OCI-LY3 (cell line): ENCODE data around the gene SBNO2.

Experiments used
- H2AFZ ChIP-seq: fragments of 200-600, 300-600 bp; shearing (Covaris generic); 2 replicates; pipeline ENCODE4 v1.6.0; 2014; ENCODE audit warnings: antibody characterized with exemption, low read depth, low read length
- H3K27ac ChIP-seq: fragments of 200-600, 300-600 bp; sonication (generic); 2 replicates; pipeline ENCODE4 v1.5.1; 2014; ENCODE audit warnings: mild to moderate bottlenecking, low read length, moderate library complexity, mixed read lengths
- H3K27me3 ChIP-seq: fragments of 200-600, 300-600 bp; sonication (generic); 2 replicates; pipeline ENCODE4 v1.6.1; 2014; ENCODE audit warnings: low read depth, low read length, mixed read lengths
- H3K36me3 ChIP-seq: fragments of 200-600, 300-600 bp; sonication (generic); replicated peaks from 2 replicates; pipeline ENCODE3; 2014; ENCODE audit warnings: low read depth, low read length, mixed read lengths
- H3K4me1 ChIP-seq: fragments of 300-600, 200-600 bp; sonication (generic); 2 replicates; pipeline ENCODE4 v1.6.1; 2014; ENCODE audit warnings: low read length, mixed read lengths
- H3K4me2 ChIP-seq: fragments of 200-600, 300-600 bp; sonication (generic); 2 replicates; pipeline ENCODE4 v1.6.1; 2014; ENCODE audit warnings: low read length, mixed read lengths
- H3K4me3 ChIP-seq: fragments of 300-600, 200-600 bp; sonication (generic); 2 replicates; pipeline ENCODE4 v1.5.1; 2014; ENCODE audit warnings: antibody characterized with exemption, mild to moderate bottlenecking, low read length, moderate library complexity
- H3K79me2 ChIP-seq: fragments of 300-600, 200-600 bp; shearing (Covaris generic); 2 replicates; pipeline ENCODE4 v1.6.1; 2014; ENCODE audit warnings: mild to moderate bottlenecking, low read length, mixed read lengths
- H3K9ac ChIP-seq: fragments of 300-600, 200-600 bp; shearing (Covaris generic); 2 replicates; pipeline ENCODE4 v1.6.0; 2014; ENCODE audit warnings: mild to moderate bottlenecking, low read length, moderate library complexity
- H3K9me3 ChIP-seq: fragments of 200-600, 300-600 bp; shearing (Covaris generic); 2 replicates; pipeline ENCODE4 v1.6.1; 2014; ENCODE audit warnings: low read length, mixed read lengths; ENCODE audit not compliant: insufficient read depth
- H4K20me1 ChIP-seq: fragments of 200-600, 300-600 bp; sonication (generic); 2 replicates; pipeline ENCODE4 v1.6.1; 2016; ENCODE audit warnings: low read length, mixed read lengths; ENCODE audit not compliant: insufficient read depth
- EZH2phosphoT487 ChIP-seq: fragments of 200-600 bp; shearing (Covaris generic); IDR thresholded peaks from 2 replicates; pipeline ENCODE4 v1.6.1; 2018; ENCODE audit warnings: antibody characterized with exemption, mixed run types, low read depth
- TF ChIP-seq, protein P1 (sequence below): fragments of 200-600, 300-600 bp; sonication (generic); IDR thresholded peaks from 2 replicates; pipeline ENCODE4 v1.5.1; 2014; ENCODE audit warnings: antibody characterized with exemption, low read length, low read depth

Gene SBNO2

DNA sequence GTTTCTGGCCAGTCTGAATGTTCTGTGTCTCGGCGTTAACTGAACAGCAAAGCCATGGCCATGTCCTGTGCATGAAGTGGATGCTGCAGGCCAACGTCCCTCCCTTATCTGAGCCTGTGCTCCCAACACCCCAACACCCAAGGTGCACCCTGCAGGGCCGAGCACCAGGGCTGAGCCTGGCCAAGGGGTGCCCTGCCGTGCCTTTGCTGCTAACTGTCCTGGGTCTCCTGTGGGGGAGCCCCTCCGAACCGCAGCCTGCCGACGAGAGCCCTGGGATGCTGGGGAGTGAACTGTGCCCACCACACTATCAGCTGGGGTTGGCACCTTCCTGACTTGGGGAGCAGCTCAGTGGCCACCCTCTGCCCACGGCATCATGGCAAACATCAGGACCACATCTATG lies 52.7 kb downstream of the SBNO2 start:
- Histone ChIP-seq H3K27ac (no peak overlapping the region), H3K4me1 (no peaks in the 10 kb centered on the region), H3K79me2 (no peaks in the 10 kb centered on the region), H3K36me3 (peaks cover 68% of the 10 kb centered on the region), H3K27me3 (no peaks in the 10 kb centered on the region), H3K4me2 (no peak overlapping the region), H3K4me3 (no peak overlapping the region), H4K20me1 (0 out of 2 replicates have a peak, but pooled peaks cover 7% of the 10 kb centered on the region), H3K9ac (no peak overlapping the region), H3K9me3 (no peaks in the 10 kb centered on the region), H2AFZ (no peak overlapping the region)
- no peak for TF ChIP-seq EZH2phosphoT487
- TF ChIP-seq, protein P1, sequence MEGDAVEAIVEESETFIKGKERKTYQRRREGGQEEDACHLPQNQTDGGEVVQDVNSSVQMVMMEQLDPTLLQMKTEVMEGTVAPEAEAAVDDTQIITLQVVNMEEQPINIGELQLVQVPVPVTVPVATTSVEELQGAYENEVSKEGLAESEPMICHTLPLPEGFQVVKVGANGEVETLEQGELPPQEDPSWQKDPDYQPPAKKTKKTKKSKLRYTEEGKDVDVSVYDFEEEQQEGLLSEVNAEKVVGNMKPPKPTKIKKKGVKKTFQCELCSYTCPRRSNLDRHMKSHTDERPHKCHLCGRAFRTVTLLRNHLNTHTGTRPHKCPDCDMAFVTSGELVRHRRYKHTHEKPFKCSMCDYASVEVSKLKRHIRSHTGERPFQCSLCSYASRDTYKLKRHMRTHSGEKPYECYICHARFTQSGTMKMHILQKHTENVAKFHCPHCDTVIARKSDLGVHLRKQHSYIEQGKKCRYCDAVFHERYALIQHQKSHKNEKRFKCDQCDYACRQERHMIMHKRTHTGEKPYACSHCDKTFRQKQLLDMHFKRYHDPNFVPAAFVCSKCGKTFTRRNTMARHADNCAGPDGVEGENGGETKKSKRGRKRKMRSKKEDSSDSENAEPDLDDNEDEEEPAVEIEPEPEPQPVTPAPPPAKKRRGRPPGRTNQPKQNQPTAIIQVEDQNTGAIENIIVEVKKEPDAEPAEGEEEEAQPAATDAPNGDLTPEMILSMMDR, result no peak

DNA sequence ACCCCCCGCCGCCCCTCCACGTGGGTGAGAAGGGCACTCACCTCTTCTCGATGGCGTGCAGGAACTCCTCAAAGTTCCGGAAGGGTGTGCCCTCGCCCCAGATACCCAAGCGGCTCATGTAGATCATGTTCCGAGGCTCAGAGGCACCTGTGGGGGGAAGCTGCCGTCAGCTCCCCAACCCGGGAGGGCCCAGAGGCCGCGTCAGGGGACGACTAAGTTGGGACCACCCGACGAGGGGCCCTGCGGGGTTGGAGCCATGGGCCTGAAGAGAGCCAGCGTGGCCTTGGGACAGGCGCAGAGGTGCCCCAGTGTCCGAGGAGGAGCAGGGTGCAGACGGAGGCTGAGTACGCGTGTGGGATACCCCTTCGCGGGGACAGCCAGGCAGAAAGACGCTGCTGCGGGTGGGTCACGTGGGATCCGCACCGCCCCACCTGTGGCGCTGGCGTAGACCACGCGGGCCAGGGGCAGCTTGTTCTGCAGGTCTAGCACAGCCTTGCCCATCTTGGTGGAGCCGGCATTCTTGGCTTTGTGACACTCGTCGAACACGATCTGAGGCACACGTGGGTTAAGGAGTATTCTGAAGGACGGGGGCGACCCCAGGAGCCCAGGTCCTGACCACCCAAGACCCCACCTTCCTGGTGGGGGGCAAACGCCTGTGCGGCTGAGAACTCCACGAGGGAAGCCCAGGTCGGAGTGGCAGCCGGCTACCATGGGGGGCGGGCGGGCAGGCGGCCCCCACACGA lies 54.4 kb downstream of the SBNO2 start:
- H3K36me3 ChIP-seq, result peaks cover 70% of the 10 kb centered on the region
- H3K79me2 ChIP-seq, result no peaks in the 10 kb centered on the region
- no peaks in the 10 kb centered on the region for H3K4me1 ChIP-seq
- no peak overlapping the region for H2AFZ ChIP-seq
- H4K20me1 ChIP-seq, result 0 out of 2 replicates have a peak, but pooled peaks cover 7% of the 10 kb centered on the region
- no peaks in the 10 kb centered on the region for H3K27me3 ChIP-seq
- no peak overlapping the region for H3K27ac ChIP-seq
- no peak for TF ChIP-seq EZH2phosphoT487
- TF ChIP-seq, protein P1, result no peak
- H3K9me3 ChIP-seq, result no peaks in the 10 kb centered on the region
- H3K4me3 ChIP-seq, result no peak overlapping the region
- no peak overlapping the region for H3K9ac ChIP-seq
- no peak overlapping the region for H3K4me2 ChIP-seq

DNA sequence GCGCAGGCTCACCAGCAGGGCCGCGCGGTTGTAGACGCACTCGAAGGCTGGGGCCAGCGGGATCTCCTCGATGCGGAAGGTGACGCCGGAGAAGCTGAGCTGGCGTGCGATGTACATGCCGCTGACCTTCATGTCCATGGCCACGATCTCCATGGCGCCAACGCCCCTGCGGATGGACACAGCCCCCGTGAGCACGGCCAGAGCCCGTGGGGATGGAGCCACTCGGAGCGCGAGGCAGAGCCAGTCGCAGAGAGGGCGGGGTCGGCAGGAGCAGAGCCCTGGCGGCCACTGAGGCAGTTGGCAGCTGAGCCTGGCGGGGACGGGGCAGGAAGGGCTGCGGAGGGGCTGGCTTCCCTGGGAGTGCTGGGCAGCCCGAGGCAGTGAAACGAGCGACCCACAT lies 55.1 kb downstream of the SBNO2 start:
- peaks cover 68% of the 10 kb centered on the region for H3K36me3 ChIP-seq

DNA sequence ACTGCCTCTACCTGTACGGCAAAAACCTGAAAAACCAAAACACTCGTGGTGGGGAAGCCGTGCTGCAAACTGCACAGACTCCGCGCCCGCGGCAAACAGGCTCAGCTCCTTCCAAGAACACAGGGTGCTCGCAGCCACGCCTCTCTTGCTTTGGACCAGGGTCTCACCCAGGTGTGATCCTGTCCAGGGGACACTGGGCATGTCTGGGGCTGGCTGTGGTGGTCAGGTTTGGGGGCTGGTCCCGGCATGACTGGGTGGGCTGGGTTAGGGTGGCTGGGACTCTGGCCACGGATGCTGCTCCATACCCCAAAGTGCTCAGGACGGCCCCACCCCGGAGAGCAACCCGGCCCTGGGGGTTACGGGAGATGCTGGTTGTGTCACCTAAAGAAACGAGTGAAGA lies 56.4 kb downstream of the SBNO2 start:
- no peak overlapping the region for H3K4me2 ChIP-seq
- H3K27me3 ChIP-seq, result no peaks in the 10 kb centered on the region
- no peaks in the 10 kb centered on the region for H3K79me2 ChIP-seq
- peaks cover 4% of the 10 kb centered on the region; the same call in 1 of the 2 replicates for H3K4me1 ChIP-seq
- no peak overlapping the region for H3K4me3 ChIP-seq
- no peak overlapping the region for H3K9ac ChIP-seq
- H3K36me3 ChIP-seq, result peaks cover 60% of the 10 kb centered on the region
- H3K27ac ChIP-seq, result no peak overlapping the region
- H2AFZ ChIP-seq, result no peak overlapping the region
- TF ChIP-seq EZH2phosphoT487, result no peak
- TF ChIP-seq, protein P1, result no peak
- 0 out of 2 replicates have a peak, but pooled peaks cover under 1% of the 10 kb centered on the region for H4K20me1 ChIP-seq
- H3K9me3 ChIP-seq, result no peaks in the 10 kb centered on the region

More for the DNA sequence above, 55.1 kb downstream of the SBNO2 start:
- H3K27ac ChIP-seq, result no peak overlapping the region
- H3K9me3 ChIP-seq, result no peaks in the 10 kb centered on the region
- H3K27me3 ChIP-seq, result no peaks in the 10 kb centered on the region
- no peak overlapping the region for H2AFZ ChIP-seq
- no peaks in the 10 kb centered on the region for H3K79me2 ChIP-seq
- no peak overlapping the region for H3K4me3 ChIP-seq
- TF ChIP-seq, protein P1, result no peak
- no peak for TF ChIP-seq EZH2phosphoT487
- H3K9ac ChIP-seq, result no peak overlapping the region
- H3K4me2 ChIP-seq, result no peak overlapping the region
- 0 out of 2 replicates have a peak, but pooled peaks cover 7% of the 10 kb centered on the region for H4K20me1 ChIP-seq
- no peaks in the 10 kb centered on the region for H3K4me1 ChIP-seq
